ENCODE results near the gene SPINK13. TPM values are rescaled to one million over a fixed set of nuclear protein-coding genes. Genes with fewer than 3 reads are reported as not detected.

The SPINK13 gene
- total and polyA plus RNA-seq, 9 of the 15 experiments (the other 6 are each of a cell fraction or from before 2014, with no cell fraction given) = 0.07 TPM; not detected in 8

- Histone ChIP-seq H2AFZ (ENCODE audit: low read depth, low read length) (no peak overlapping the region), H3K9me3 (replicated peaks; ENCODE audit: control insufficient read depth, insufficient read depth, low read depth, low read length) (no peaks in the 10 kb centered on the region), H3K9me1 (ENCODE audit: control insufficient read depth, insufficient read depth, low read length) (no peaks in the 10 kb centered on the region), H3K27ac (ENCODE audit: extremely low read depth, low read depth, low read length) (no peak overlapping the region), H3K4me1 (replicated peaks in 1 of 2; ENCODE audit: control insufficient read depth in 2 of 2, insufficient read depth in 2 of 2, low read length in 2 of 2) (no peaks in the 10 kb centered on the region), H3K36me3 (ENCODE audit: control insufficient read depth, insufficient read depth, low read length) (no peaks in the 10 kb centered on the region), H3K79me2 (ENCODE audit: control insufficient read depth, insufficient read depth, low read length) (no peaks in the 10 kb centered on the region), H3K9ac (ENCODE audit: insufficient read depth in 1 of 2, low read depth in 2 of 2, low read length in 2 of 2) (no peak overlapping the region), H3K4me2 (ENCODE audit: insufficient read depth, low read length) (no peak overlapping the region), H4K20me1 (replicated peaks; ENCODE audit: control insufficient read depth, insufficient read depth, low read length) (no peaks in the 10 kb centered on the region), H3K27me3 (ENCODE audit: control insufficient read depth in 2 of 2, insufficient read depth in 2 of 2, low read length in 2 of 2) (no peaks in the 10 kb centered on the region), H3K4me3 (no peak overlapping the region)
- peak in 1 of 4 experiments; percentile 9 for DNase-seq (ENCODE audit: extremely low read depth in 1 of 4, low spot score in 3 of 4)
- in situ Hi-C loops (cut with MboI) (no loop called here), intact Hi-C loops (cut with micrococcal nuclease) (loop anchor here (2.0 to 10.0 kb wide), 2 partner anchors 84 to 444 kb away; no protein-coding TSS in a partner anchor)
- POLR2A ChIA-PET = interaction anchor here (0.6 kb wide), 1 partner anchor 386 kb away, joined by 3 read pairs; no protein-coding TSS in a partner anchor
- no peak for FAIRE-seq
- ATAC-seq = peak; percentile 69
- 0% methylated on average over 6 of the region's 6 CpGs for WGBS (ENCODE audit: insufficient coverage, low coverage, missing lambda C conversion rate)
- CTCF ChIA-PET (ENCODE audit: low intra/inter-chr PET ratio) = interaction anchor here (0.6 kb wide), 1 partner anchor 441 kb away, joined by 3 read pairs; no protein-coding TSS in a partner anchor
- no TSS peak for BruUV-seq (replicated peaks)
- TF ChIP-seq RBFOX2 (IDR thresholded peaks at IDR 0.05; ENCODE audit: low read depth, low read length) = no peak
- TF ChIP-seq CTCF (IDR thresholded peaks at IDR 0.05 in 2 of 3, conservative IDR thresholded peaks at IDR 0.05 in 1 of 3; ENCODE audit: insufficient read depth in 2 of 3, low read depth in 1 of 3, low read length in 3 of 3) = peak; percentile 24 to 51 (median 27); a peak in 3 of 6 replicates
- TF ChIP-seq SIN3B (IDR thresholded peaks at IDR 0.05; ENCODE audit: low read depth) = no peak
- TF ChIP-seq MCM7 (IDR thresholded peaks at IDR 0.05) = no peak
- TF ChIP-seq RAD21 (CRISPR knock-in tag; conservative IDR thresholded peaks at IDR 0.05 in 1 of 2, IDR thresholded peaks at IDR 0.05 in 1 of 2) = peak; percentile 16 to 75; a peak in 3 of 4 replicates
- TF ChIP-seq HMBOX1 (IDR thresholded peaks at IDR 0.05) = peak; percentile 70
- peak; percentile 19; the same call in 1 of the 2 replicates for TF ChIP-seq REST (IDR thresholded peaks at IDR 0.05; ENCODE audit: borderline replicate concordance)
- no peak for TF ChIP-seq REST (CRISPR knock-in tag; IDR thresholded peaks at IDR 0.05; ENCODE audit: low read depth)
Measured at GRCh38 chr5:148290271-148291195, 21.9 kb downstream of the SPINK13 start.
